Activated CD4-positive, alpha-beta T cell treated with anti-CD3 and anti-CD28 coated beads, Interleukin-2, amount 50 U/mL, for 1 hour (primary cell): ENCODE results near the gene CASS4.

Experiments used
- DNase-seq: peaks from one replicate; pipeline ENCODE4 v3.0.0-alpha.2; 2020

The CASS4 gene

DNA sequence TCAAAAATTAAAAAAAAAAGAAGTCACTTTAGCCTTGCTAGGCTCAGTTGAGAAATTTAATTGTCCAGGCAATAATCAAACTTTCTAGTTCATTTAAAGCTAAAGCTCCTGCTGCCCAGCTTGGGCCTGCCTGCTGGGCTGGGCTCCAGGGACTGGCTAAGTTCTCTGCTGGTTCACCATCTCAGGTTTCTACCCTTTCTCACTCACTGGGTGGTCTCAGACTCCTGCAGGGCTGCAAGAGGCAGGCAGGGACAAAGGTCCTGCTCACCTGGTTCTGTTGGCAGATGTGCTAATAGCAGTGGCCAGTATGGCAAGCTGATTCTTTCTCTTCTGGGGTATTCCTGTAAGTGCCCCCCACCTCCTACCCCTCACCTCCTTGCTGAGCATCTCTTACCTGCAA is 35.2 kb downstream of the CASS4 start:
- no peak for DNase-seq

DNA sequence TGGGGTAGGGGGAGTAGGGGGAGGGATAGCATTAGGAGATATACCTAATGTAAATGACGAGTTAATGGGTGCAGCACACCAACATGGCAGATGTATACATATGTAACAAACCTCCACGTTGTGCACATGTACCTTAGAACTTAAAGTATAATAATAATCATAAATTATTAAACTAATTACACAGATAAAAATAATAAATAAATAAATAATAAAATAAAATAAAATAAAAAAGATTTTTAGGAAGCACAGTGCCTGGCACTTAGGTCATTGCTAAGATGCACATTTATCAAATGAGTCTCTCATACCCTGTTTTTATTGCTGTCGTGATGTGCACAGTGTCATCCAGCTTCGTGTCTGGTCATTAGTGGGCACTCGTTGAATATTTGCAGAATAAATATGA is 37.4 kb downstream of the CASS4 start:
- DNase-seq, result no peak

DNA sequence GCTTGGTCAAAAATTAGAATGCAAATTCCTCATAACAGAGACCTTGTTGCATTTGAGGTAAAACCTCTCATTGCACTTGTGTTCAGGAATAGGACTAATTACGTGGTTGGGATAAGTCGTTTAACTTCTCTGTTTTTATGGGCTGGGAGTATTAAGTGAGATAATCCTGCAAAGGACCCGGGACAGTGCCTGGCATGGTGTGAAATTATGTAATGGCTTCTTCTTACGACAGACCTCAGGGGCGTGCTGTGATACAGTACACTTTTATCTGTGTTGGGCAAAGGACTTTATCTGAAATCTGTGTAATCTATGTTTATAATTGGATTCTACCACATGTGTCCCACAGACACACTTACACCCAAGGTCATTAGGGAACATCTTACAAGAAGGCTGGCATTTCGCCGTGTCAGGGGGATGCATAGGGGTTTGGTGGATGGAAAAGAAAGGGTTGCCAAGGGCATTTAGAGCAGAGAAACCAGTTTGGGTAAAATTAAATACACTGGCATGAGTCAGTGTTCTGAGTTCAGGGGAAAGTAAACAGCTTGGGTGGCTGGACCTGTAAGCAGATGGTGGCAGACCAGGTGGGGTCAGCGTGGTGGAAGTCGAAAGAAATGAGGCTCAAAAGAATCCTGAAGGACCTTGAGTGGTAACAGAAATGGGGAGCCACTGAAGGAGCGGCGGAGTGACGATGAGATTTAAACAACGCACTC is 39.2 kb downstream of the CASS4 start:
- no peak for DNase-seq

DNA sequence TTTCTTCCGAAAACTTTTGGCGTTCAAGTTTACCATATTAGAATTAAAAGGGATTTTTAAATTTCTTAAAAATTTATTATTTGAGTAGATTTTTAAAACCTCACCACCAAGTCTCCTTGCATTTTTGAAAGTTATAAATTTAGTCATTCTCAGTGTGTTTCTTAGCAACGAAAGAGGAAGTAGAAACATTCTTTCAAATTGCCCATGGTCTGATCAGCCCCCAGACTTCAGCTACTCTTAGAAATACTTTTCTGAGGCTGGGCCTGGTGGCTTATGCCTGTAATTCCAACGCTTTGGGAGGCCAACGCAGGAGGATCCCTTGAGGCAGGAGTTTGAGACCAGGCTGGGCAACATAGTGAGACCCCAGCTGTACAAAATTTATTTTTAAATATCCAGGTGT is 41.3 kb downstream of the CASS4 start:
- no peak for DNase-seq

DNA sequence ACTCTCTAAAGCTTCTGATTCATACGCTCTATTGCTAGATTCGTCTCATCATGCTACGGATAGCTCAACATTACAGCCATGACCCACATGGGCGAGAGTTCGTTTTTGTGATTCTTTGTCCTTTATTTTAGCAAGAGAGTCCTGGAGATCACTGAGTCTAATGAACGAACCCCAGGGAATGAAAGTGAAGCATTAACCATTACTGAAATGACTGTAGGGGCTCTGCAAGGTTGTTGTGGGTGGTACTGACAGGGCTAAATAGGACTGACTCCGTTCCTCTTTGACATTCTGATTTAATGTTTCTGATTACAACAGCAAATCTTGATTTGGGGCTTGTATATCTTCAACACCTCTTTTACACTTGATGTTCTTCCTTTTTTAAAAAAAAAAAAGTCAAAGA is 42.7 kb downstream of the CASS4 start:
- DNase-seq, result no peak

DNA sequence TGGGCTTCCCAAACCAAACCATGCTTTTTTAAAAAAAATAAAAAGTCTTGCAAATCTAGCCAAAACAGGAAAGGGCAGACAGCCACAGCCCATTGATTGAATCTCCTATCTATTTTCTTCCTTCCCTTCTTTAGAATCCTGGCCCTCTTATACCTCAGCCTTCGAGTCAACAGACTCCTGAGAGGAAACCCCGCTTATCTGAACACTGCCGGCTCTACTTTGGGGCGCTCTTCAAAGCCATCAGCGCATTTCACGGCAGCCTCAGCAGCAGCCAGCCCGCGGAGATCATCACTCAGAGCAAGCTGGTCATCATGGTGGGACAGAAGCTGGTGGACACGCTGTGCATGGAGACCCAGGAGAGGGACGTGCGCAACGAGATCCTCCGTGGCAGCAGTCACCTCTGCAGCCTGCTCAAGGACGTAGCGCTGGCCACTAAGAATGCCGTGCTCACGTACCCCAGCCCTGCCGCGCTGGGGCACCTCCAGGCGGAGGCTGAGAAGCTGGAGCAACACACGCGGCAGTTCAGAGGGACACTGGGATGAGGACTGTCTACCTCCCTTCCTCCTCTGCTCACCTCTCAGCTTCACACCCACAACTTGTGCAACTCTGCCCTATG is 46.3 kb downstream of the CASS4 start:
- DNase-seq, result no peak

DNA sequence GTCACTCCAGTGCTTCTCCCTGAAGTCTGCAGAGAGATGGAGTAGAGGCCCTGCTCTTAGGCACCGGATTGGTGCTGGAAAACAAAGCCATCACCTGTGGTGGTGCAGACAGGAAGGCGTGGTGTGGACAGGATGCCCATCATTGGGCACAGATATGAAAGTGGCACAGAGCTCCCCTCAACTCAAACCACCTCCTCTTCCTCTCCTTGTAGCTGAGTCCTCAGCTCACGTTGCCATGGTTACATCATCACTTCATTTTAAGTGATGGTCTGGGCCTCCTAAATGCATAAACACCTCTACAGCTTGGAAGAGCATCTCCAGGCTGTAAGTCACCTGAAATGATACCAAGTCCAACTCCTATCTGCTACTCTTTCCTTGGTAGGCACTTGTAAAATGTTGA is 48.4 kb downstream of the CASS4 start:
- DNase-seq, result peak; percentile 34

DNA sequence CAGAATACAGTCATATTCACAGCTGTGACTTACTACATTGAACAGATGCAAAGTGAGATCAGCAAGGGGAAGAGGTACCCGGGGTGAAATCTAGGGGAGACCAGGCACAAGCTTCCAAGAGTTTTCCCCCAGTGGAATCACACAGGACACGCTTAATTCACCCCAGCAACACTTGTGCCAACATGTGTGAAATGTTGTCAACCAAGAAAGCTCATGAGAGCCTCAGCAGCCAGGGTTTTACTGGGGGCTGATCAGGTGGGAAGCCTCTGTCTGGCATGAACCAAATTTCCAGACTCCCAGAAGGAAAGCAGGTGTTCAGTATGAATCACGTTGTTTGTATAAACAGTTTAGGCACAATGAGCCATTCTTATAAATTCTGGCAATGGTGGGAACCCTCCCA is 49.5 kb downstream of the CASS4 start:
- DNase-seq, result no peak

DNA sequence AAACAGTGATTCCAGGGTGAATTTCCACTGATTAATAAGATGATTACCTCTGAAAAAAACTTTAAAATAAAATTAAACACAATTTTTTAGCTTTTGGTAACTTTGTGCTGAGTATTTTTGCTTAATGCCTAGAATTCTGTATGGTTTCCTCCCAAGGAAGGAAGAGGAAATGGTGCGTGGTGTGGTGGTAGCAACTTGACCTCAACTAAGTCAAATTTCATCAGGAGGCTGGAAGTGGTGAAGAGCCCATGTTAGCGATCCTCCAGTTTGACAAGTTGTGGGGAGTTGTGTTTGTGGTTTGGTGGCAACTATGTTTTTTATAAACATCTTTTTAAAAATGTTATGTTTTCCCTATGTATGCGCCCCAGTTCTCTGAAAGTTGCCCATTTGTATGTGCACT is 51.4 kb downstream of the CASS4 start:
- DNase-seq, result no peak

DNA sequence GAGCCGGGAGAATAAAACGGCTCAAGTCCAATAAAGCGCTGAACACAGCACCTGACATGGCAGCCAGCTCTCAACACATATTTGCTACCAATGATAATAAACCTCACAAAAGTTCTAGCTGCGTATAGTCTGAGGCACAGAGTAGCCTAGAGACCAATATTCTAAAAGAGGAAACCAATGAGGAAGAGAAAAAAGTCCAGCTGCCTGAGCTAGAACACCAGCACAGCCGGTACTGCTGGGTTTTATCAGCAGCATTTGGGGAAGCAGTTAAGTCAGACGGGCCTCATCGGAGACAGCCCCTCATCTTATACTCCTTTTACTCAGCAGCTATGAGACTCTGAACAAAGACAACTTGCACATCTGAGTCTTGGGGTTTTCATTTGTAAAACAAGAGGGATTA is 53.9 kb downstream of the CASS4 start:
- no peak for DNase-seq

DNA sequence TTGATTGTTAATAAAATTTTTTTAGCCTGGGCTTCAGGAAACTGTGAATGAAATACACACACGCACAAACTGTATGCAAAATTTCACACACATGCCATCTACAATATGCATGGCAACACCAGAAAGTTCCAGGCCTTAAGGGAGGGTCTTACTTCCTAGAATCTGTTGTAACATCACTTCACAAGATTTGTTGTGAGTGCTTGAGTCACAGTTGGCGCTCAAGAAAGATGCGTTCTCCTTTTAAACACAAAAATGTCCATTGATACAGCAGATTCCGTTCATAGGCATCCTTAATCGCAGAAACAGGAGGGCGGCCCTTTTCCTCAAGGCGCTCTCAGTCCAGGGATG is 55.9 kb downstream of the CASS4 start:
- DNase-seq, result no peak

DNA sequence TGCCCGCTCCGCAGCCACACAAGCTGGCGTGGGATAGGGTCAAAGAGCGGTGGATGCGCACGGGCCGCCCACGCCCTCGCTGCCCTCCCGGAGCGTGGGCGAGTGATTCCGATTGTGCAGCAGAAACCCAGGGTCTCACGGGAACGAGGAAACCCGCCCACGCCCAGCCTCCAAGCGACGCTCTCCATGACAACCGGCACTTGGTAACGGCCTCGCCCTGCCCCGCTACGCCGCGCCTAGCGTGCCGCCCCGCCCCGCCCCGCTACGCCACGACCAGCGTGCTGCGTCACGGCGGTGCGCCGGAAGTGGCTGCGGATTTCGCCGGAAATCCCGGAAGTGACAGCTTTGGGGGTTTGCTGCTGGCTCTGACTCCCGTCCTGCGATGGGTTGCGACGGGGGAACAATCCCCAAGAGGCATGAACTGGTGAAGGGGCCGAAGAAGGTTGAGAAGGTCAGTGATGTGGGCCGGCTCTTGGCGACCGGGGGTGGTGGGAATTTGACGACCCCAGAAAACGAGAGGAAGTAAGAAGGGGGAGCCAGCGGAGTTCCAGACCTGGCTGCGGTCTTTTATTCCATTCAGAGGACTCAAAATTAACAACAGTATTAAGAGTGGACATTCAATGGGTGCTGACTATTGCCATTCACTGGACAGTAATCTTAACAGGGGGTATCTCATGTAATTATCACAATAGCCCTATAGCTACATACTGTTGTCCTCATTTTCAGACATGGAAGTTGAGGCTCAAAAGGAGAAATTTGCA is 56.4 kb downstream of the CASS4 start, which contains the start of gene RTF2:
Gene RTF2, plus strand, starts transcription at position 312 of the 761 bp plus-strand sequence. Its CDS starts 71 bp downstream, at position 383.
- peak; percentile 94 for DNase-seq

DNA sequence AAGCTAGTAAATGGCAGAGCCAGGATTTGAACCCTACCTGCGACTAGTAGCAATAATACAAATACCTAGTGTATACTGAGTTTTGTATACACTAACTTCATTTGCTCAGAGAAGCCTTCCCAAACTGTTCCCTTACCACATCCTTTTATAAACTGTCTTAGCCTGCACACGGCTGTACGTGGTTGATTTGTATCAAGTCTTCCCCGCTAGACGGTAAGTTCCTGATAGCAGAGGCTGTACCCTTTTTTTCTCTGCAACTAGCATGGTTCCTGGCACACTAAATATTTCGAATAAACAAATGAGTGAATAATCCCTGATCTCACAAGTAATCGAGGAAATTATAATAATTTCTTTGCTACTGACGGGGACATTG is 57.0 kb downstream of the CASS4 start:
- no peak for DNase-seq

DNA sequence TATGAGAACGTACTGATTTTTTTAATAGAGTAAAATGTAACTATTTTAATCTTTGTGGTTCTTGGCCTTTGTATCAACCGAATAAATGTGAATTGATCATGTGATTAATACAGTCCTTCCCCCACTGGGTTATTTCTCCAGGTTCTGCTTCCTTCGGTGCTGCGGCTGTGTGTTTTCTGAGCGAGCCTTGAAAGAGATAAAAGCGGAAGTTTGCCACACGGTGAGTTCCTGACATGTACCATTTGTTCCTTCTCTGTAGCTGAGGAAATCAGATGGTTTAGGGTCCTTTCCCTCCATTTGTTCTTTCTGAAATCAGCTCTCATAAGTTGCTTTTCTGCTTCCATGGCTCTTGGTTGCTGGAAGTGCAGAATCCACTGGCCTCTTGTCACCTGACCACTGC is 71.9 kb downstream of the CASS4 start:
- no peak for DNase-seq

DNA sequence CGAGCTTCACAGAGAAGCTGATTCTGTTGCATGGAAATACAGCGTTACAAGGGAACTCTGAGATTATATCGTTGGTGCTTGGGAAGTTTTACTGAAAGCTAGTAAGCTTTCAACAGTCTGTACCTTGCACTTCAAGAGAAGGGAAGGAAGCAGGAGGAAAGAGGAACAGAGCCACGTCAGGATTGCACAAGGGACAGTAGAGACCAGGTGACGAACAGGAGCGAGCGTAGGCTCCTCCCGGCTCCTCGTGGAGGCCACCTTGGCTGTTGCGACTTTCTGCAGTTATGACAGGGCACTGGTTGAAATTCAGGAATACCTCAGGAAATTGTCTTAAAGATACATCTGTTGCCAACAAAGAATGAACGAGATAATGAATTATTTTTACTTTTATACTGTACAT is 75.2 kb downstream of the CASS4 start:
- no peak for DNase-seq

DNA sequence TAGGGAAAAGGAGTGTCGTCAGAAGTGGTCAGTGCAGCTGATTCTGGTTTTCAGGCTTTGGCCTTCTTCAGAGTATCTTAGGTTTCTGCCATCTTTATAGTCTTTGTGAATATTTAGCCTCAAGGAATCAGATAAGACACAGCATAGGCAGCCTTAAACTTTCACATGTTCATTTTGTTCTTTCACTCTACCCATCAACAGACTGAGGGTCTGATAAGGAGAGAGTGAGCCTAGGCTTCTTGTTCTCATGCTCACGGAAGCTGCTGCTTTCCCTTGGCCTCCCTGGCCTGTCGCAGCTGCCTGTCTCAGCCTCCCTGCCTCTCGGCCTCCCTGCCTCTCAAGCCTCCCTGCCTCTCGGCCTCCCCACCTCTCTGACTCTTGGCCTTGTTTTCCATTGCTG is 76.5 kb downstream of the CASS4 start:
- no peak for DNase-seq

DNA sequence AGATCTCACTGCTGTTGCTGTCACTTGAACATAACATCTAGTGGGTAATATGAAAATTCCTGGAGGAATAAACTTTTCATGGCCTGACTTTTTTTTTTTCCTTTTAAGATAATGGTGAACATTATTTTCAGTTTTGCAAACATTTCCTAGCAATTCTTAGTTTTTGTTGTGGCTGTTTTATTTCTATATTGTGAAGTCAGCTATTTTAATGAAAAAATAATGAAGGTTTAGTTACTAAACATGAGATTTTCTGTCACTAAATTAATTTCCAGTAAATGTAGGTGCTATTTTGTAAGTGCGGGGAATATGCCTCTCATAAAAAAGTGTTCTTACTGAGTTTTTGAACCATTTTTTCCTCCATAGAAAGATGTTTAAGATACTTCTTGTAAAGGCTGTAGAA is 89.1 kb downstream of the CASS4 start:
- DNase-seq, result no peak

DNA sequence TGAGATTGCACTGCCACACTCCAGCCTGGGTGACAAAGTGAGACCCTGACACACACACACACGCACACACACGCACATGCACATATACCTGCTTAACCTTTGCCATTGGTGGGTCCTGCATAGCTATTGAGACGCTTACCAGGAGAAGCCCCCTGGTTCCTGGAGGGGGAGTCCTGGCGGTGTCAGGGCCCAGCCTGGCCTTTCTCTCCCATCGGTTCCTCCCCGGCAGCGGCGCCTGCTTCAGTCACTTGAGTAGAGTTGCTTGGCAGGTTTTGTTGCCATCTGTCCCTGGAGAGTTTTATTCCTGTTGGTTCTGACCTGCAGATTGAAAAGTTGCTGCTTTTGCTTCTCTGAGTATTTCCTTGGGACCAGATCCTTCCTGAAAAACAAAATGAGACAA is 91.9 kb downstream of the CASS4 start:
- no peak for DNase-seq

DNA sequence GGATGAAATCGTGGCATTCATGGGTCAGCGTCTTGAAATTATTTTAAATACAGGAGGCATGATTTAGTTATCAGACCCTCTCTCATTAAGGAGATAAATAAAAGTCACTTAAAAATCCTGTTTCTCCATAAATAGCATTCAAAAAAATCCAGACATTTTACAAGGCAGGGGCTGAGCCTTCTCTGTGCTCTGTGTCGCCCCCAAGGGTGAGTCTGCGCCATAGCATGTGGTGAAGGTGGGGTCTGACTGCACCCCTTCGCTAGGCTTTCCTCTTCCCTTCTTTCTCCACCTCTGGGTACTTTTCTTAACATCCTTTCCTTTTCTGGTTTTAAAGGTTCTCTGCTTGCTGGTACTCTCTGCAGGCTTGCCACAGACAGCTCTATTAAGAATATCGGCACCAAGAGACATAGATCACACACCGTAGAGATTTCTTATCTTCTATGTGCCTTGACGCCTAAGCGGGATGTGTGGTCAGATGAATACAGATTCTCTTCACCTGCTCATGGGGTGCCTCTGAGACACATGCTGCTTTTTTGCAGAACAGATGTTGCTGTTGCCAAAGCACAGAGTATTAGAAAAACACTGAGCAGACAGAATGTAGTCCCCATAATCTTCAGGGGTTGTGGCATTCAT is 92.4 kb downstream of the CASS4 start:
- peak; percentile 12 for DNase-seq

DNA sequence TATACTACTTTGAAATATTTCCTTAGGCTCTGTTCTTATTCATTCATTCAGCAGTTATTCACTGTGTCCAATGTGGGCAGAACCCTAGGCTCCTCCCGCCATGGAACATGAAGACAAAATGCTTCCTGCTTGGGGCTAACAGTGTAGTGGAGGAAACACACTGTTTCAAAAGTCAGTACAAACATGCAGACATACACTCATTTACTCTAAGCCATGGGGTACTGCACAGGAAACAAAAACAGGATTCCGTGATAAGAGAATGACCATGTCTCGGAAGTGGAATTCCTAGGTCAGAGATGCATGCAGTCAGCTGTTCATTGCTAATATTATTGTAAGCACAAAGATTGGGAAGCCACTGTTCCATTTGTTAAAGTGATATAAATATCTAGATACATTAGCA is 94.0 kb downstream of the CASS4 start:
- DNase-seq, result no peak
